Stimulated activated CD8-positive, alpha-beta memory T cell treated with anti-CD3 and anti-CD28 coated beads, Interleukin-2, amount 100 ng/mL, for 1 hour (primary cell): ENCODE measurements around the gene ZNF516.

Experiments used
- DNase-seq, 2 donors: peaks; one replicate each; pipeline ENCODE4 v3.0.0-alpha.2; 2020; ENCODE audit warnings: low read depth in 2 of 2

The ZNF516 gene

GRCh38 chr18:76507830-76508385 lies 12.9 kb upstream of the ZNF516 start:
- no peak for DNase-seq

GRCh38 chr18:76506974-76507764 lies 12.1 kb upstream of the ZNF516 start:
- DNase-seq: no peak

- DNase-seq: no peak
Observed at GRCh38 chr18:76506395-76506794, 11.4 kb upstream of the ZNF516 start.

- no peak for DNase-seq
Observed at GRCh38 chr18:76505614-76506013, 10.6 kb upstream of the ZNF516 start.

- DNase-seq: no peak
Observed at GRCh38 chr18:76504749-76505148, 9.7 kb upstream of the ZNF516 start.

GRCh38 chr18:76503649-76504386 lies 8.8 kb upstream of the ZNF516 start:
- DNase-seq: no peak

- DNase-seq: no peak
Observed at GRCh38 chr18:76502551-76502950, 7.5 kb upstream of the ZNF516 start.

GRCh38 chr18:76499637-76500340 lies 4.7 kb upstream of the ZNF516 start:
- no peak for DNase-seq

GRCh38 chr18:76499021-76499420 lies 4.0 kb upstream of the ZNF516 start:
- no peak for DNase-seq

- no peak for DNase-seq
Observed at GRCh38 chr18:76498064-76498463, 3.0 kb upstream of the ZNF516 start.

- DNase-seq: no peak
Observed at GRCh38 chr18:76497021-76497420, 2.0 kb upstream of the ZNF516 start.

- DNase-seq: no peak
Observed at GRCh38 chr18:76496194-76496890, 1.3 kb upstream of the ZNF516 start.

GRCh38 chr18:76495435-76496193 lies 572 bp upstream of the ZNF516 start:
- DNase-seq: no peak

GRCh38 chr18:76494231-76495005 lies 624 bp downstream of the ZNF516 start:
- DNase-seq: no peak

GRCh38 chr18:76493213-76494161 lies 1.6 kb downstream of the ZNF516 start:
- DNase-seq: no peak

- DNase-seq: peak; percentile 96
Observed at GRCh38 chr18:76492669-76493212, 2.3 kb downstream of the ZNF516 start.

GRCh38 chr18:76491776-76492668 lies 3.0 kb downstream of the ZNF516 start:
- DNase-seq: no peak

GRCh38 chr18:76491473-76491775 lies 3.6 kb downstream of the ZNF516 start:
- peak; percentile 46 to 60 for DNase-seq
